IMR-90 (cell line): Measurements from ENCODE around the gene TCF3. TPM values are rescaled to one million over a fixed set of nuclear protein-coding genes. Genes with fewer than 3 reads are reported as not detected.

Experiments used
- ATAC-seq: fragments of 200-7000 bp; cut with Tn5 transposase; 2 replicates; pipeline ENCODE4 v1.9.1; 2020; ENCODE audit warnings: low read depth, mild to moderate bottlenecking, moderate library complexity
- BruUV-seq: library from RNA; stranded (reverse); fragments of 400-500 nt; replicated peaks from 2 replicates; lab custom pipeline; 2021; lab: Mats Ljungman, UMichigan
- CTCF ChIA-PET: fragments of 300-600 bp; formaldehyde crosslinking; extraction: SDS; loops from one replicate; lab custom pipeline; 2021; ENCODE audit warnings: antibody characterized with exemption; lab: Yijun Ruan, JAX
- POLR2A ChIA-PET: fragments of 300-600 bp; sonication (Branson Sonifier 250); formaldehyde crosslinking; loops from one replicate; lab custom pipeline; 2022; ENCODE audit warnings: antibody characterized with exemption; ENCODE audit not compliant: unreplicated experiment; lab: Charles Lee
- DNase-seq: peaks from one replicate; pipeline ENCODE4 v3.0.0; 2013
- H2AFZ ChIP-seq: replicated peaks from 2 replicates; pipeline ENCODE3; 2013; ENCODE audit warnings: low read length, mild to moderate bottlenecking; ENCODE audit not compliant: poor library complexity
- H2AK5ac ChIP-seq: 2 replicates; pipeline ENCODE4 v1.6.1; 2013; ENCODE audit warnings: low read depth, low read length, inconsistent platforms
- H2AK9ac ChIP-seq: replicated peaks from 2 replicates; pipeline ENCODE3; 2013; ENCODE audit warnings: mild to moderate bottlenecking, low read depth, low read length, moderate library complexity; ENCODE audit not compliant: poor library complexity
- H2BK120ac ChIP-seq: 2 replicates; pipeline ENCODE4 v1.6.1; 2013; ENCODE audit warnings: low read depth, low read length, inconsistent platforms
- H2BK15ac ChIP-seq: 3 replicates; pipeline ENCODE4 v1.6.1; 2013; ENCODE audit warnings: low read depth, low read length, inconsistent platforms
- H2BK20ac ChIP-seq: 2 replicates; pipeline ENCODE4 v1.6.1; 2013; ENCODE audit warnings: low read depth, mild to moderate bottlenecking, inconsistent platforms, low read length, moderate library complexity
- H2BK5ac ChIP-seq: 2 replicates; pipeline ENCODE4 v1.6.1; 2013; ENCODE audit warnings: mild to moderate bottlenecking, low read depth, low read length, inconsistent platforms; ENCODE audit not compliant: poor library complexity, severe bottlenecking
- H3K14ac ChIP-seq: replicated peaks from 2 replicates; pipeline ENCODE4 v1.6.1; 2013; ENCODE audit warnings: low read depth, low read length, inconsistent platforms
- H3K18ac ChIP-seq: 2 replicates; pipeline ENCODE4 v1.6.1; 2013; ENCODE audit warnings: low read depth, low read length, control low read depth
- H3K23ac ChIP-seq: 2 replicates; pipeline ENCODE4 v1.6.1; 2013; ENCODE audit warnings: low read depth, low read length, inconsistent platforms
- H3K27ac ChIP-seq: 2 replicates; pipeline ENCODE4 v1.5.1; 2013; ENCODE audit warnings: mild to moderate bottlenecking, control low read depth, low read length; ENCODE audit not compliant: insufficient read depth
- H3K27me3 ChIP-seq: 2 replicates; pipeline ENCODE4 v1.6.1; 2013; ENCODE audit warnings: low read length; ENCODE audit not compliant: control insufficient read depth, insufficient read depth
- H3K36me3 ChIP-seq: 2 replicates; pipeline ENCODE4 v1.6.1; 2013; ENCODE audit warnings: low read length, mixed read lengths; ENCODE audit not compliant: control insufficient read depth, insufficient read depth
- H3K4ac ChIP-seq: 2 replicates; pipeline ENCODE4 v1.6.1; 2013; ENCODE audit warnings: low read depth, low read length, inconsistent platforms
- H3K4me1 ChIP-seq: 2 replicates; pipeline ENCODE4 v1.6.1; 2013; ENCODE audit warnings: low read length, mixed read lengths; ENCODE audit not compliant: control insufficient read depth, insufficient read depth
- H3K4me2 ChIP-seq: 2 replicates; pipeline ENCODE4 v1.6.1; 2013; ENCODE audit warnings: low read depth, mild to moderate bottlenecking, control low read depth, low read length, moderate library complexity
- H3K4me3 ChIP-seq: 2 replicates; pipeline ENCODE4 v1.5.1; 2013; ENCODE audit warnings: low read depth, mild to moderate bottlenecking, control low read depth, low read length, moderate library complexity; ENCODE audit not compliant: insufficient read depth
- H3K56ac ChIP-seq: 2 replicates; pipeline ENCODE4 v1.6.1; 2013; ENCODE audit warnings: low read length, inconsistent platforms; ENCODE audit not compliant: insufficient read depth; ENCODE audit errors: extremely low read depth
- H3K79me1 ChIP-seq, 2 experiments: 2 replicates each; pipeline ENCODE4 v1.6.1; 2013; ENCODE audit warnings: low read length in 2 of 2, inconsistent platforms in 1 of 2, low read depth in 1 of 2
- H3K9ac ChIP-seq: 2 replicates; pipeline ENCODE4 v1.6.1; 2013; ENCODE audit warnings: low read depth, low read length, control low read depth
- H3K9me1 ChIP-seq: 2 replicates; pipeline ENCODE4 v1.6.1; 2013; ENCODE audit warnings: low read length, inconsistent platforms; ENCODE audit not compliant: insufficient read depth
- H3K9me3 ChIP-seq: 2 replicates; pipeline ENCODE4 v1.6.1; 2013; ENCODE audit warnings: low read length; ENCODE audit not compliant: control insufficient read depth, insufficient read depth
- H4K20me1 ChIP-seq: 2 replicates; pipeline ENCODE4 v1.6.1; 2013; ENCODE audit warnings: low read length, inconsistent platforms; ENCODE audit not compliant: insufficient read depth
- H4K5ac ChIP-seq: 2 replicates; pipeline ENCODE4 v1.6.1; 2013; ENCODE audit warnings: mild to moderate bottlenecking, low read depth, low read length, control low read depth
- H4K8ac ChIP-seq, 2 experiments: 2 replicates each; pipeline ENCODE4 v1.6.1; 2013; ENCODE audit warnings: low read depth in 2 of 2, low read length in 2 of 2, control low read depth in 1 of 2, inconsistent platforms in 1 of 2
- H4K91ac ChIP-seq: 2 replicates; pipeline ENCODE4 v1.6.1; 2013; ENCODE audit warnings: low read depth, low read length, inconsistent platforms; ENCODE audit not compliant: insufficient read depth
- BHLHE40 ChIP-seq: fragments of 150-350 bp; IDR thresholded peaks from 2 replicates; pipeline ENCODE4 v1.6.1; 2016; ENCODE audit warnings: mild to moderate bottlenecking, low read depth, low read length
- CEBPB ChIP-seq: IDR thresholded peaks from 2 replicates; pipeline ENCODE4 v1.6.1; 2012; ENCODE audit warnings: low read depth, low read length, improper control_type of control experiment
- CHD1 ChIP-seq: IDR thresholded peaks from 2 replicates; pipeline ENCODE4 v1.6.1; 2012; ENCODE audit warnings: low read depth, low read length, improper control_type of control experiment
- CTCF ChIP-seq: conservative IDR thresholded peaks from 2 replicates; pipeline ENCODE4 v1.5.1; 2012; ENCODE audit warnings: mild to moderate bottlenecking, low read depth, low read length, improper control_type of control experiment
- ELK1 ChIP-seq: fragments of 150-350 bp; IDR thresholded peaks from 2 replicates; pipeline ENCODE4 v1.6.1; 2016; ENCODE audit warnings: low read depth, mild to moderate bottlenecking, low read length, moderate library complexity, borderline replicate concordance
- FOS ChIP-seq: fragments of 150-350 bp; IDR thresholded peaks from 2 replicates; pipeline ENCODE4 v1.6.1; 2016; ENCODE audit warnings: low read depth, low read length
- MAFK ChIP-seq: IDR thresholded peaks from 2 replicates; pipeline ENCODE4 v1.6.1; 2012; ENCODE audit warnings: low read depth, low read length, improper control_type of control experiment
- MAZ ChIP-seq: IDR thresholded peaks from 2 replicates; pipeline ENCODE4 v1.6.1; 2012; ENCODE audit warnings: low read depth, mild to moderate bottlenecking, low read length, improper control_type of control experiment, moderate library complexity, borderline replicate concordance
- MXI1 ChIP-seq: IDR thresholded peaks from 2 replicates; pipeline ENCODE4 v1.6.1; 2012; ENCODE audit warnings: low read depth, mild to moderate bottlenecking, low read length, moderate library complexity, borderline replicate concordance
- NFE2L2 ChIP-seq: fragments of 150-350 bp; IDR thresholded peaks from 2 replicates; pipeline ENCODE4 v1.6.1; 2016; ENCODE audit warnings: low read depth, mild to moderate bottlenecking, low read length
- POLR2A ChIP-seq: IDR thresholded peaks from 2 replicates; pipeline ENCODE4 v1.6.1; 2012; ENCODE audit warnings: mild to moderate bottlenecking, low read depth, low read length
- RAD21 ChIP-seq: IDR thresholded peaks from 2 replicates; pipeline ENCODE4 v1.6.1; 2012; ENCODE audit warnings: low read length, improper control_type of control experiment
- RCOR1 ChIP-seq: IDR thresholded peaks from 2 replicates; pipeline ENCODE4 v1.6.1; 2012; ENCODE audit warnings: mild to moderate bottlenecking, low read length, improper control_type of control experiment; ENCODE audit not compliant: insufficient replicate concordance
- RFX5 ChIP-seq: IDR thresholded peaks from 2 replicates; pipeline ENCODE4 v1.8.0; 2012; ENCODE audit warnings: low read depth, mild to moderate bottlenecking, low read length, moderate library complexity
- SMC3 ChIP-seq: fragments of 150-350 bp; IDR thresholded peaks from 2 replicates; pipeline ENCODE4 v1.6.1; 2016; ENCODE audit warnings: low read depth, mild to moderate bottlenecking, antibody characterized with exemption, low read length, moderate library complexity
- WGBS, 2 experiments: methylation state at CpG; one replicate each; pipeline versions ENCODE4 v1.1.5 to v1.1.7; 2013; ENCODE audit warnings: missing lambda C conversion rate in 2 of 2; ENCODE audit not compliant: insufficient read length in 1 of 2; ENCODE audit errors: extremely low coverage in 2 of 2; 5-methylcytosine and 5-hydroxymethylcytosine counted together
- dilution Hi-C: fragments of 300-500 bp; cut with HindIII; formaldehyde crosslinking; loops from one replicate; pipeline ENCODE4 v1.14.3; 2018; ENCODE audit warnings: low sequenced_read_pairs; ENCODE audit not compliant: unreplicated experiment
- in situ Hi-C: fragments of 300-500 bp; cut with MboI; formaldehyde crosslinking; loops from 3 replicates; pipeline ENCODE4 v1.14.3; 2019; ENCODE audit warnings: low sequenced_read_pairs, inconsistent platforms, mixed read lengths
- intact Hi-C: fragments of 100-400 bp; cut with micrococcal nuclease; formaldehyde crosslinking; loops from 2 replicates; pipeline ENCODE4 v1.10.0; 2022
- polyA plus RNA-seq, 3 experiments: library from polyadenylated mRNA; depleted of rRNA; stranded (reverse); fragments of >200 nt; gene quantifications; 2 replicates each; pipeline ENCODE4 v1.2.3, GENCODE V29; 2012; ENCODE audit warnings: low replicate concordance in 1 of 3
- total RNA-seq: library from RNA; depleted of rRNA; stranded (reverse); fragments of >200 nt; gene quantifications from 2 replicates; pipeline ENCODE4 v1.2.3, GENCODE V29; 2012

Gene TCF3
- total and polyA plus RNA-seq, 2 of the 4 experiments (the other 2 are of a cell fraction): 29.9 to 127 TPM

- H3K27me3 ChIP-seq: no peaks in the 10 kb centered on the region
- peaks cover 10% of the 10 kb centered on the region; the same call in 1 of the 2 replicates for H3K9me1 ChIP-seq
- WGBS, 2 experiments: 0% methylated on average over 1 of the region's 31 CpGs; no CpG with 5 or more reads in 1 of the 2 experiments
- H3K79me1 ChIP-seq: peaks cover 8 to 61% of the 10 kb centered on the region in 2 experiments
- H3K9ac ChIP-seq: peak overlapping the region; percentile 95
- no peak overlapping the region for H2BK15ac ChIP-seq
- peaks cover 6% of the 10 kb centered on the region for H3K36me3 ChIP-seq
- H2AK5ac ChIP-seq: peak overlapping the region; percentile 96
- peak overlapping the region; percentile 61 for H3K4me3 ChIP-seq
- H3K9me3 ChIP-seq: no peaks in the 10 kb centered on the region
- CTCF ChIA-PET: interaction anchor here (0.7 kb wide), 1 partner anchor 33 kb away, joined by 3 read pairs; no protein-coding TSS in a partner anchor
- peak overlapping the region; percentile 97 for H3K4ac ChIP-seq
- peak overlapping the region; percentile 81 for H3K27ac ChIP-seq
- DNase-seq: no peak
- no peak; the same call in 1 of the 2 replicates for ATAC-seq
- H3K4me1 ChIP-seq: peaks cover 11% of the 10 kb centered on the region
- H2AFZ ChIP-seq: peak overlapping the region; percentile 91
- H4K5ac ChIP-seq: peak overlapping the region; percentile 58
- H2AK9ac ChIP-seq: peak overlapping the region; percentile 100
- H2BK20ac ChIP-seq: no peak overlapping the region
- H2BK120ac ChIP-seq: no peak overlapping the region
- peak overlapping the region; percentile 97 to 100 for H4K8ac ChIP-seq
- H4K91ac ChIP-seq: peak overlapping the region; percentile 91
- dilution Hi-C loops: no loop called here
- intact Hi-C loops: no loop called here
- peak overlapping the region; percentile 96 for H3K56ac ChIP-seq
- H3K23ac ChIP-seq: peak overlapping the region; percentile 86
- in situ Hi-C loops: no loop called here
- peak overlapping the region; percentile 93 for H3K4me2 ChIP-seq
- H2BK5ac ChIP-seq: peak overlapping the region; percentile 78
- BruUV-seq: no TSS peak
- peaks cover 35% of the 10 kb centered on the region for H4K20me1 ChIP-seq
- peak overlapping the region; percentile 98 for H3K14ac ChIP-seq
- POLR2A ChIA-PET: no interaction called here
- H3K18ac ChIP-seq: no peak overlapping the region; the same call in 1 of the 2 replicates
- no peak for TF ChIP-seq BHLHE40
- no peak for TF ChIP-seq SMC3
- TF ChIP-seq MAFK: no peak
- TF ChIP-seq MXI1: 0 out of 2 replicates have a peak, but pooled peaks have one; percentile 5
- no peak for TF ChIP-seq RAD21
- TF ChIP-seq ELK1: no peak
- no peak for TF ChIP-seq MAZ
- no peak for TF ChIP-seq NFE2L2
- TF ChIP-seq CHD1: 0 out of 2 replicates have a peak, but pooled peaks have one; percentile 10
- TF ChIP-seq RCOR1: no peak
- no peak for TF ChIP-seq RFX5
- no peak for TF ChIP-seq POLR2A
- no peak for TF ChIP-seq CEBPB
- TF ChIP-seq FOS: no peak
- TF ChIP-seq CTCF: no peak
These were observed 60.9 kb downstream of the TCF3 start for GRCh38 chr19:1591421-1592023.
